Glomerular endothelial cell (primary cell): Measurements from ENCODE around the gene SVIL. TPM values are rescaled to one million over a fixed set of nuclear protein-coding genes. Genes with fewer than 3 reads are reported as not detected.
"Not testable (repeated sequence)": the region's sequence is repeated elsewhere in the genome, so short reads cannot be mapped to it uniquely, and the experiment has no call there.

Experiments used
- DNase-seq: peaks from one replicate; pipeline ENCODE4 v3.0.0-alpha.2; 2011; ENCODE audit warnings: low read depth, low spot score; ENCODE audit errors: extremely low read depth
- total RNA-seq: library from RNA; depleted of rRNA; stranded (reverse); fragments of >200 nt; gene quantifications from 2 replicates; pipeline ENCODE4 v1.2.3, GENCODE V29; 2015

The SVIL gene
- total RNA-seq, 1 donor from 2014 or later: 126 TPM

GRCh38 chr10:29649561-29650551 is 15.1 kb upstream of the SVIL start:
- no peak for DNase-seq

GRCh38 chr10:29648983-29649268 is 14.2 kb upstream of the SVIL start:
- DNase-seq: no peak

GRCh38 chr10:29648114-29648982 is 13.6 kb upstream of the SVIL start:
- DNase-seq: no peak

- DNase-seq: no peak
Measured at GRCh38 chr10:29647478-29647877, 12.7 kb upstream of the SVIL start.

- DNase-seq: no peak
Measured at GRCh38 chr10:29646960-29647461, 12.2 kb upstream of the SVIL start.

- no peak for DNase-seq
Measured at GRCh38 chr10:29646238-29646902, 11.6 kb upstream of the SVIL start.

- DNase-seq: no peak
Measured at GRCh38 chr10:29643771-29644501, 9.2 kb upstream of the SVIL start.

- no peak for DNase-seq
Measured at GRCh38 chr10:29642990-29643389, 8.2 kb upstream of the SVIL start.

GRCh38 chr10:29637537-29637936 is 2.8 kb upstream of the SVIL start:
- DNase-seq: no peak

- DNase-seq: peak; percentile 74
Measured at GRCh38 chr10:29636178-29636577, 1.4 kb upstream of the SVIL start.

- DNase-seq: no peak
Measured at GRCh38 chr10:29635711-29636144, 957 bp upstream of the SVIL start.

GRCh38 chr10:29634105-29634504 is 666 bp downstream of the SVIL start:
- no peak for DNase-seq

GRCh38 chr10:29631049-29631339 is 3.8 kb downstream of the SVIL start:
- no peak for DNase-seq

- DNase-seq: no peak
Measured at GRCh38 chr10:29630205-29631048, 4.3 kb downstream of the SVIL start.

GRCh38 chr10:29628912-29629526 is 5.8 kb downstream of the SVIL start:
- DNase-seq: no peak

GRCh38 chr10:29628311-29628710 is 6.5 kb downstream of the SVIL start:
- no peak for DNase-seq

- no peak for DNase-seq
Measured at GRCh38 chr10:29627201-29628132, 7.3 kb downstream of the SVIL start.

GRCh38 chr10:29624357-29624756 is 10.4 kb downstream of the SVIL start:
- DNase-seq: not testable (repeated sequence)
